Activated CD8-positive, alpha-beta memory T cell treated with anti-CD3 and anti-CD28 coated beads for 48 hours (primary cell): ENCODE results near the gene ARAP2.

Experiments used
- DNase-seq, 3 experiments: peaks; one replicate each; pipeline ENCODE4 v3.0.0-alpha.2; 2020; ENCODE audit warnings: low read depth in 2 of 3, low spot score in 2 of 3

Gene ARAP2

DNA sequence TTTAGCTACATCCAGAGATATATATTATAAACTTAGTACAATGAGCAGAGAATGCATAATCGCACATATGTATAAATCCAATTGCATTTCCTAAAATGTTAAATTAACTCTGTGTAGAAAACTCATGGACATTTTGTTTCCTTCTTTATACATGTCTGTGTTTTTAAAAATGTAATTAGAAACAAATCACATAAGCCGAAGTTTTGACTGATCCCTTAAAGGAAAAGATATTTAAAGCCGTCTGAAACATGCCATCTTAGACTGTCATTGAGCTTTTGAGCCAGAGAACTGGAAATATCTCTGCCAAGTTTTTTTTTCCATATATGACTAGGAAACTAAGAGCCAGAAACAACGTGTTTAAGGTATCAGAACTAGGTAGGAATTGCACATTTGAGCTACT, 107.0 kb downstream of the ARAP2 start:
- DNase-seq, result no peak

- no peak for DNase-seq
Observed at GRCh38 chr4:36133658-36134057, 110.7 kb downstream of the ARAP2 start.

DNA sequence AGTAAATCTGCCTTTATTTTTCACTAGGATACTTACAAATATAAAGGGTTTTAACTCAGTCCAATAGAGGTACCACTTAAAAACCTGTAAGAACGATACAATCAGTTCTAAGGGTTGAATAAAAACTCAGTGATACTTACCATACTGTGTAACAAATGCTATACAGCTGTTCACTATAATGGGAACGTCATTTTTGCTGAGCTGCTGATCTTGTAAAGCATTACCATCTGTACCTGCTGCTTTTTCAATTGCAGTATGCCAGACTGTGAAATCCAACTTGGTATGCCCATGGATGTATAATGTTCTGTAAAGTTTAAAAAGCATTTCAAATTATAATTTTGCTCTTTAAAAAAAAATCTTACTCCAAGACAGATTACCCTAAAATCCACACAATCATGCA, 111.2 kb downstream of the ARAP2 start:
- DNase-seq, result no peak

GRCh38 chr4:36130641-36131040, 113.7 kb downstream of the ARAP2 start:
- no peak for DNase-seq

DNA sequence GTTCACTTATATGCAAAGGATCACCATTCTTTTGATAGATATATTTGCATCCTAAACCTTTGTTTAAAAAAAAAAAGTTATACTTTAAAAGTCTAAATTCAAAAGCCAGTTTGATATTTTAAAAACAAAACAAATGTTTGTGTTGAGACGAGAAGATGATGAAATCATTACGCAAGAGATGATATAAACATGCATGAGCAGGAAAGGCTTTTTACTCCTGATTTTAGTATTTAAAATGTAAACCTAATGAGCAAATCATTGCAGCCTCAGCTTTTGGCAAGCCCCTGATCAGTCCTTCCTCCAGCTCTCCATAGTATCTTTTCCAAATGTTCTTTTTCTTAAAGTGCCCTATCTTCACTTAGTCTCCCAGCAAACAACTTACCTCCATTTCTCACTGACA, 115.6 kb downstream of the ARAP2 start:
- no peak for DNase-seq

GRCh38 chr4:36123906-36124305, 120.4 kb downstream of the ARAP2 start:
- no peak for DNase-seq

DNA sequence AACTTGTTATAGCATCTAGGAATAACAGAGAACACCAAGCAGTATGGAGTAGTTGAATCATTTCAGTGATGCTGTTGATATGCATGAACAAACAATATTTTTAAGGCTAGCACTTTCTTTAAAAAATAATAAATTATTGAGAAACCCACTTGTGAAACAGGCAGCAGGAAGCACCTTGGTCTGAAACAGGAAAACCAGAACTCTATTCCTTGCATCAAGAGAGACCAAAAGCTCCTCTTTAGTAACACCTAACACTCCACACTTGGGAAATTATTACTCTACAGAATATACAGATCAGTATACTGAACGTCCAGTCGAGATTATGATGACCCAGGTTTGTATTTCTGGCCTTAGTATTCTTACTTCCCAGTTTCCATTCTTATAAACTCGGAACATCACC, 129.0 kb downstream of the ARAP2 start:
- DNase-seq, result no peak

DNA sequence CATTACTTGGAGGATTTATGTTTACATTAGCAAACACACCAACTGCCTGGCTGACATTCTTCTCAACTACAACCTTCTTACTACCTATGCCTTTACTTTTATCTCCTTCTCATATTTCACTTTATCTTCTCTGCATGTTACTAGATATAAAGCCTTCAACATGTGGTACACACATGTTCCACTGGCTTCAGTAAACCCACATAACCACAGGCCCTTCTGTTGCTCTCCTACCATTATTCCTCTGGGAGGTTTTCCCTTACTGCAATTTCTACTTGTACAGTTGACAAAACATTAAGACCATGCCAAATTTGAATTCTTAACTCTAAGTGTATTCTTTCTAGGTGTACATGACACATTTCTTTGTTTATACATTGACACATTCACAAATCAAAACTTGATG, 133.1 kb downstream of the ARAP2 start:
- no peak for DNase-seq

GRCh38 chr4:36099509-36099908, 144.8 kb downstream of the ARAP2 start:
- no peak for DNase-seq

DNA sequence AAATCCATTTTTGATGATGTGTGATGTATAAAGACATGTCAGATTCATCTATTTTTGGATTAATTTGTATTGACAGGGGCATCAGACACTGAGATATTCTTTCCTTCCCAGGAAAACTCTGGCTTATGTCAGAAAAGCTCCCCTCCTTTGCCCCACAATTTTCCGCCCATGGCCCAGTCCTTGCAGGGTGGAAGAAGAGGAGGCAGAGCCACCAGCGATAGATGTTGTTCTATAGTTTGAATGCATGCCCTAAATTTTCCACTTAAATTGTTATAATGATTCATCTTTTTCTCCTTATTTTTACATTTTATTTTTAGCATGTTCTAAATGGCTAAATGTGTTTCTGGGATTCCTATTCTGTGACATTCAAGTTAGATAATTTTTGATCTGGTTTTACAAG, 149.3 kb downstream of the ARAP2 start:
- DNase-seq, result no peak

DNA sequence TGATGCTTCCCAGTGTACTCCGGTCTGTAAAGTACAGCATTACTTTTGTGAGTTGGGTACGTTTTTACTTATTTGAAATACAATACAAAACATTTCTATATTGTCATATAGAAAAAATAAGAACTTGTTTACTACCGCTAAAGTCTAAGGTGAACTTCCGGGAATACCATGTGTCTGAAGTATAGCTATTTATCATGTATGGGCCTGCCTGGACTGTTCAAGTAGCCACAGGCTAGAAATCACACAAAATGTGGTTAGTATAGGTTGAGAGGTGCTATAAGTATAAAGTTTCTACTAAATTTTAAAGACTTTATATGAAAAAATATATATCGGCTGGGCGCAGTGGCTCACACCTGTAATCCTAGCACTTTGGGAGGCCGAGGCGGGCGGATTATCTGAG, 152.3 kb downstream of the ARAP2 start:
- DNase-seq, result no peak

- no peak for DNase-seq
Observed at GRCh38 chr4:36088542-36088941, 155.8 kb downstream of the ARAP2 start.

DNA sequence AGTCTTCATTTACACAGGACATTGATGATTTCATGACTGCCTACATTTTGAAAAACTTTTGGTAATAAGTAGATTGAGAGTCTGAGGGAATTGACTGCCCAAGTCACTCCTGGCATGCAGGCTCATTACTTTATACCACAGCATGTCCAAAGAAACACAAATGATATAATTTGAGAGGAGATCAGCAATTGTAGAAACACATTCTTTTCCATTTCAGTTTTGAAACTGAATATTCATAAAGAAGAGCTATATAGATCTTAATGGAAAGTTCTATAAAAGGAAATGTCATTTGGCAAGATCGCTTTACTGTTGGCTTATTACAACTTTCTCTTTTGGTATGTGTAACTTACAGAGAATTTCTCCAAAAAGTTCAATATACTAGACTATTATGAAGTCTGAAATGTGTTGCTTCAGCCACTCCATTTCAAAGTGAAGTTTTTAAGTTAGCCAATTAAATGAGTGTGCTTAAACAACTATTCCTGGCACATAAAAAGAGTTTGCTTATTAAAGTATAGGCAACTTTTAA, 158.0 kb downstream of the ARAP2 start:
- no peak for DNase-seq

GRCh38 chr4:36082817-36083216, 161.5 kb downstream of the ARAP2 start:
- DNase-seq, result no peak

DNA sequence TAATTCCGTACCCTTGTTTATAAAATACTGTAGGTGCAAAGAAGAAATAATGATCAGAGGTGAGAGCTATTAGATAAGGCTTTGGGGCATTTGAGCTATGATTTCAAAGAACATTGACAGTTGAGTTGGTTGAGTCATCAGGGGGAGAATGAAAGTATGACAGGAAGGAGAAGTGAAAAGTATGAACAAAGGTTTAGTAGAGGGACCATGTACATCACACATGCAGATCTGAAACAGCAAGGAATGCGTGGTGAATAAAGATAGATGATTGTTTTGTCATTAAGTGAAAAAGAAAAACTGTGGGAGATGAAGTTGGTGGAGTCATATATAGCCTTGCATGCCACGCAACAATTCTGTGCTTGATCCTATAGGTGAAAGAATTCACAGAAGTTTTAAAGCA, 163.1 kb downstream of the ARAP2 start:
- DNase-seq, result no peak

DNA sequence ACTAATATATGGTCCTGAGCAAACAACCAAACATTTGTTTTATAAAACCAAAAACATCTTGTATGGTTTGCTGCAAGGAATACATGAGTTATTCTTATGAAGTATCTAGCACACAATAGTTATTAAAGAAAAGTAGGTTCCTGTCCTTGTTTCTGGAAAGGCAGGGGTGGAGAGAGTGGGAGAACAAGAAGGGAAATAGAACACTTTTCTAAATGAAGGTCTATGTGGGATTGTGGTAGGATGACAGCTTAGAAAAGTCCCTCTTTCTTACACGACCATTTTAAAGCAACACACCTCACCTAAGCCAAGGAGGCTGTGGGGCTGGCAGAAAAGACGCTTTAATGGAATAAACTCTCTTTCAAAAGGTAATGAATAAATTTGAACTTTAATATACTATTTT, 164.6 kb downstream of the ARAP2 start:
- no peak for DNase-seq

DNA sequence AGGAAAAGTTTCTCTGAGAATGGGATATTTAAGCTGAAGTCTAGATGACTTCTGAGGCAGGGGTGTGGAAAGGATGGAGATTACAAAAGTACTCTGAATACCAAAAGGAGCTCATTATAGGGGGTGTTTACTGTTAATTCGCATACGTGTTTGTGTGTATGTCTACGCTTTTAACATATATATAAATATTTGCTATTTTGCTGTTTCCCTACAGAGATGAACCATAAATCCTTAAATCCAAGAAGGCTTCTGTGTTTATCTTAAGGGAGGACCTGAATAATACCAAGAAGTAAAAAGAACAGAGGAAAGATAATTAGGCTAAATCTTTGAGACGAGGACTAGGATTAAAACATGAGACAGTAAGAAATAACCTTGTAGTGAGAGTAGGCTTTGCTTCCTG, 166.0 kb downstream of the ARAP2 start:
- no peak for DNase-seq

GRCh38 chr4:36072529-36072928, 171.8 kb downstream of the ARAP2 start:
- no peak for DNase-seq

- DNase-seq, result no peak
Observed at GRCh38 chr4:36067116-36067515, 177.2 kb downstream of the ARAP2 start.

- DNase-seq, result no peak
Observed at GRCh38 chr4:36065274-36065871, 178.9 kb downstream of the ARAP2 start.

DNA sequence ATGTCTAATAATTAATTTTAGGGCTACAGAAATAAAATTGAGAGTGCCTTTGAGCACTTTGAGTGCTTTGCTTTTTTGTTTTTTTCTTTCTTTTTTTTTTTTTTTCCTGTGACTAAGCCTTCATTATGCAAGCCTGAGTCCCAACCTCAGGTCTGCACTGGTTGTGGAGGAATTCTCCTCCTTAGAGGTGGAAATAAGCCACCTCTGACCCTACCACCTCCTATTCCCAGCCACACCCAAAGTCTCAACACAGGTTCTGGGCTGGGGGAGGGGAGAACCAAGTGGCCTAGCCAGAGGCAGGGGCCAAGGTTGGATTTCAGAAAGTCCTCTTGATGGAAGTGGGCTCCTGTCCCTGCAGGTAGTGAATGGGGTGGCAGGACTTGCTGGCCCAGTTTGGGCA, 180.2 kb downstream of the ARAP2 start:
- no peak for DNase-seq

DNA sequence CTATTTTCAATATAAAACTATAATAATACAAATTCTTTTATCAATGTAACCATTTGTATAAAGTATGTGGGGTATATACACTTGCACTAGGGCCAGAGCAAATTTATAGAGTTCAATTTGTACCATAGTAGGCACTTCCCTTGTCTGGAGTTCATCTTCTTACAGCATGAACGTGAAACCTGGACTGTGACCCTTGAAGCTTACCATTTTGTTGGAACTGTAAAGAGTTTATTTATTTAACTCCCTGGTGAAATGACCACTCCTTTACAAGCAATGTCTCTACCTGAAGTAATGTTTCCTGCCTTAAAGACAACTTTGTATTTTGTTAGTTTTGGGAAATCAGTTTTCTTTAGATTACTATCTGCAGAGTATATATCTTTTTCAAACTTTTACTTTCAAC, 188.2 kb downstream of the ARAP2 start:
- DNase-seq, result no peak

DNA sequence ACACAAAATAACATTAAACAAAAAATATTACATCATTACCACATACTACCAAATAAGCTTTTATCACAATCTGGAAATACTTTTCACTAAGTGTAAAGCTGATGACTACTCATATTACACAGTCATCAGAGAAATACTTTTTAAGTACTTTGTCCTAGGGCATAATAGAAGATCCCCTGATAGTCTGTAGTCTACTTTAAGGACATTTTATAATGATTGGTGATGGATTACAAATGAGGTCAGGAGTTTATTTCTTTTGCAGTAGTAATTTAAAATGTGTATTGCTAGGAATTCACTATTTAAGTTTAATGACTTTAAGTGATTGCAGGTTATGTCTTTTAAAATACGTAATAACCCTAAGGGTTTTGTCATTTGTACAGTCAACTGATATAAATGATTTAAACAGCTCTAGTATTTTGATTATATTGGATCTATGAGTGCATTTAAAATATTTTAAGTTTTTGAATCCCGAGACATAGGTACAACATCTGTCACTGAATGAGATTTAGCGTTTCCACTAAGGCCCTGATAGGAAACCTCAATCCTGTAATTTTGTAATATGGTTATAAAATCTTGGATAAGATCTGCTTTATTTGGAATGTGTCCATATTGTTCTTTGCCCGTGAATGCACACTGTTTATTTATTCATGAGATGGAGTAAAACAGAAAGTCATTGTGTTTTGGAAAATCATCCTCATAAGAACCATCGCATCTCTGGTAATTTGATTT, 189.5 kb downstream of the ARAP2 start:
- no peak for DNase-seq
